ENCODE data around the gene CCBE1. TPM values are rescaled to one million over a fixed set of nuclear protein-coding genes. Genes with fewer than 3 reads are reported as not detected.

Gene CCBE1
- total RNA-seq, 2 experiments from 2014 or later: not detected

GRCh38 chr18:59553273-59553870 lies 143.9 kb downstream of the CCBE1 start:
- Mint-ChIP-seq H3K4me1 (no peaks in the 10 kb centered on the region), H3K27me3 (no peaks in the 10 kb centered on the region), H3K27ac (no peak overlapping the region), H3K4me3 (no peak overlapping the region), H3K36me3 (ENCODE audit: low read depth) (no peaks in the 10 kb centered on the region), H3K9me3 (no peaks in the 10 kb centered on the region)
- ChIA-PET CTCF (no interaction called here), POLR2A (no interaction called here)
- no peak for DNase-seq

GRCh38 chr18:59551902-59552635 lies 145.2 kb downstream of the CCBE1 start:
- DNase-seq: no peak
- H3K36me3 Mint-ChIP-seq (ENCODE audit: low read depth): no peaks in the 10 kb centered on the region
- H3K27ac Mint-ChIP-seq: no peak overlapping the region
- no peaks in the 10 kb centered on the region for H3K9me3 Mint-ChIP-seq
- no peaks in the 10 kb centered on the region for H3K4me1 Mint-ChIP-seq
- no peak overlapping the region for H3K4me3 Mint-ChIP-seq
- CTCF ChIA-PET: no interaction called here
- H3K27me3 Mint-ChIP-seq: no peaks in the 10 kb centered on the region
- POLR2A ChIA-PET: no interaction called here

GRCh38 chr18:59550174-59550516 lies 147.1 kb downstream of the CCBE1 start:
- ChIA-PET POLR2A (no interaction called here), CTCF (interaction anchor here (0.7 kb wide), 1 partner anchor 86 kb away, joined by 3 read pairs; no protein-coding TSS in a partner anchor)
- DNase-seq: no peak
- H3K9me3 Mint-ChIP-seq: no peaks in the 10 kb centered on the region
- H3K27ac Mint-ChIP-seq: no peak overlapping the region
- peaks cover 1% of the 10 kb centered on the region for H3K27me3 Mint-ChIP-seq
- no peaks in the 10 kb centered on the region for H3K36me3 Mint-ChIP-seq (ENCODE audit: low read depth)
- no peak overlapping the region for H3K4me3 Mint-ChIP-seq
- H3K4me1 Mint-ChIP-seq: no peaks in the 10 kb centered on the region

- peaks cover 1% of the 10 kb centered on the region for H3K27me3 Mint-ChIP-seq
- CTCF ChIA-PET: no interaction called here
These were observed 147.6 kb downstream of the CCBE1 start for GRCh38 chr18:59549503-59550173.

GRCh38 chr18:59547581-59548182 lies 149.5 kb downstream of the CCBE1 start:
- DNase-seq: no peak
- Mint-ChIP-seq H3K4me1 (no peaks in the 10 kb centered on the region), H3K4me3 (no peak overlapping the region), H3K9me3 (no peaks in the 10 kb centered on the region), H3K27ac (no peak overlapping the region), H3K36me3 (ENCODE audit: low read depth) (no peaks in the 10 kb centered on the region), H3K27me3 (peaks cover 1% of the 10 kb centered on the region)
- POLR2A ChIA-PET: no interaction called here
- CTCF ChIA-PET: no interaction called here

More at GRCh38 chr18:59549503-59550173, 147.6 kb downstream of the CCBE1 start:
- no peaks in the 10 kb centered on the region for H3K4me1 Mint-ChIP-seq
- no peak for DNase-seq
- H3K36me3 Mint-ChIP-seq (ENCODE audit: low read depth): no peaks in the 10 kb centered on the region
- POLR2A ChIA-PET: no interaction called here
- H3K4me3 Mint-ChIP-seq: no peak overlapping the region
- no peak overlapping the region for H3K27ac Mint-ChIP-seq
- H3K9me3 Mint-ChIP-seq: no peaks in the 10 kb centered on the region

GRCh38 chr18:59546188-59546587 lies 151.0 kb downstream of the CCBE1 start:
- no peaks in the 10 kb centered on the region for H3K36me3 Mint-ChIP-seq (ENCODE audit: low read depth)
- DNase-seq: no peak
- H3K27me3 Mint-ChIP-seq: peaks cover 1% of the 10 kb centered on the region
- no peaks in the 10 kb centered on the region for H3K4me1 Mint-ChIP-seq
- H3K9me3 Mint-ChIP-seq: no peaks in the 10 kb centered on the region
- no peak overlapping the region for H3K4me3 Mint-ChIP-seq
- CTCF ChIA-PET: no interaction called here
- no peak overlapping the region for H3K27ac Mint-ChIP-seq
- POLR2A ChIA-PET: no interaction called here

GRCh38 chr18:59540780-59541179 lies 156.4 kb downstream of the CCBE1 start:
- Mint-ChIP-seq H3K36me3 (ENCODE audit: low read depth) (no peaks in the 10 kb centered on the region), H3K9me3 (no peaks in the 10 kb centered on the region), H3K4me1 (peaks cover 2% of the 10 kb centered on the region), H3K27me3 (peaks cover 1% of the 10 kb centered on the region), H3K27ac (no peak overlapping the region), H3K4me3 (no peak overlapping the region)
- no peak for DNase-seq
- ChIA-PET CTCF (interaction anchor here (0.6 kb wide), 1 partner anchor 302 kb away, joined by 4 read pairs; no protein-coding TSS in a partner anchor), POLR2A (no interaction called here)

- H3K9me3 Mint-ChIP-seq: no peaks in the 10 kb centered on the region
- H3K4me1 Mint-ChIP-seq: peaks cover 2% of the 10 kb centered on the region
- ChIA-PET POLR2A (no interaction called here), CTCF (interaction anchor here (0.6 kb wide), 1 partner anchor 302 kb away, joined by 4 read pairs; no protein-coding TSS in a partner anchor)
- no peaks in the 10 kb centered on the region for H3K36me3 Mint-ChIP-seq (ENCODE audit: low read depth)
- no peak overlapping the region for H3K4me3 Mint-ChIP-seq
- no peak for DNase-seq
- no peaks in the 10 kb centered on the region for H3K27me3 Mint-ChIP-seq
- H3K27ac Mint-ChIP-seq: no peak overlapping the region
These were observed 156.9 kb downstream of the CCBE1 start for GRCh38 chr18:59540346-59540745.

GRCh38 chr18:59539108-59539507 lies 158.1 kb downstream of the CCBE1 start:
- ChIA-PET CTCF (no interaction called here), POLR2A (no interaction called here)
- H3K4me3 Mint-ChIP-seq: no peak overlapping the region
- peaks cover 2% of the 10 kb centered on the region for H3K4me1 Mint-ChIP-seq
- no peak for DNase-seq
- H3K9me3 Mint-ChIP-seq: no peaks in the 10 kb centered on the region
- H3K27me3 Mint-ChIP-seq: no peaks in the 10 kb centered on the region
- no peak overlapping the region for H3K27ac Mint-ChIP-seq
- no peaks in the 10 kb centered on the region for H3K36me3 Mint-ChIP-seq (ENCODE audit: low read depth)

- H3K9me3 Mint-ChIP-seq: no peaks in the 10 kb centered on the region
- CTCF ChIA-PET: no interaction called here
These were observed 159.6 kb downstream of the CCBE1 start for GRCh38 chr18:59537579-59537978.

GRCh38 chr18:59536166-59536565 lies 161.1 kb downstream of the CCBE1 start:
- POLR2A ChIA-PET: no interaction called here
- CTCF ChIA-PET: no interaction called here
- H3K4me1 Mint-ChIP-seq: peaks cover 2% of the 10 kb centered on the region
- H3K27me3 Mint-ChIP-seq: peaks cover 2% of the 10 kb centered on the region
- no peaks in the 10 kb centered on the region for H3K9me3 Mint-ChIP-seq
- no peak for DNase-seq
- H3K36me3 Mint-ChIP-seq (ENCODE audit: low read depth): no peaks in the 10 kb centered on the region
- no peak overlapping the region for H3K4me3 Mint-ChIP-seq
- H3K27ac Mint-ChIP-seq: no peak overlapping the region

More at GRCh38 chr18:59537579-59537978, 159.6 kb downstream of the CCBE1 start:
- POLR2A ChIA-PET: no interaction called here
- Mint-ChIP-seq H3K27me3 (peaks cover under 1% of the 10 kb centered on the region), H3K4me1 (peaks cover 2% of the 10 kb centered on the region), H3K4me3 (no peak overlapping the region), H3K27ac (no peak overlapping the region), H3K36me3 (ENCODE audit: low read depth) (no peaks in the 10 kb centered on the region)
- no peak for DNase-seq

GRCh38 chr18:59535055-59535454 lies 162.2 kb downstream of the CCBE1 start:
- no peak overlapping the region for H3K27ac Mint-ChIP-seq
- no peak overlapping the region for H3K4me3 Mint-ChIP-seq
- peaks cover 2% of the 10 kb centered on the region for H3K4me1 Mint-ChIP-seq
- ChIA-PET POLR2A (no interaction called here), CTCF (no interaction called here)
- H3K36me3 Mint-ChIP-seq (ENCODE audit: low read depth): no peaks in the 10 kb centered on the region
- H3K27me3 Mint-ChIP-seq: peaks cover 2% of the 10 kb centered on the region
- H3K9me3 Mint-ChIP-seq: no peaks in the 10 kb centered on the region
- DNase-seq: no peak

GRCh38 chr18:59528866-59529265 lies 168.4 kb downstream of the CCBE1 start:
- Mint-ChIP-seq H3K27me3 (peaks cover 5% of the 10 kb centered on the region), H3K9me3 (no peaks in the 10 kb centered on the region), H3K27ac (no peak overlapping the region), H3K4me1 (no peaks in the 10 kb centered on the region), H3K36me3 (ENCODE audit: low read depth) (no peaks in the 10 kb centered on the region), H3K4me3 (no peak overlapping the region)
- DNase-seq: no peak
- ChIA-PET CTCF (no interaction called here), POLR2A (no interaction called here)
